Measurements from ENCODE around the gene VPS13D. TPM values are rescaled to one million over a fixed set of nuclear protein-coding genes. Genes with fewer than 3 reads are reported as not detected.

The VPS13D gene
- total RNA-seq, 6 experiments from 2014 or later = 25.9 to 36.9 (median 30.8) TPM

DNA sequence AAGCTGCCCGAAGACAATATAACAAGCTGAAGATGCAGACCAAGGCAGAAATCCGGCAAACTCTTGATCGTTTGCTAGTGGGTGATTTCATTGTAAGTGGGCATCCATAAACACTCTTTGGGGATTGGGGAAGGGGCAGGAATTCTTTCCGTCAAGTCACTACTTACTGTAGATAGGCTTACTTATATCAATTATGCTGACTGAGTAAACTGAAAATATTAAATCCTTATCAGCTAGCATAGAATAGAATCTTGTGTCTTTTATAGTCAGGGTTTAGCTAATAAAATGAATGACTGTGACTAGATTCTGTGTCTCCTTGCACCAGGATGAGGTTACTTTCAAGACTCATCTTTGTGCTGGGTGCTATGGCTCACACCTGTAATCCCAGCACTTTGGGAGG is 41.2 kb downstream of the VPS13D start:
- Histone ChIP-seq H3K36me3 (peaks cover 3 to 73% (median 31%) of the 10 kb centered on the region in 4 donors), H3K27ac (no peak overlapping the region), H3K4me1 (no peaks in the 10 kb centered on the region), H3K27me3 (no peaks in the 10 kb centered on the region), H3K9me3 (no peaks in the 10 kb centered on the region), H3K4me3 (no peak overlapping the region)
- ATAC-seq (no peak), DNase-seq (no peak)
- 97% methylated on average over 4 of the region's 4 CpGs for WGBS (ENCODE audit: insufficient coverage, low coverage, low lambda C conversion rate, missing lambda C conversion rate)
- intact Hi-C loops (cut with DNase I) = no loop called here
- TF ChIP-seq, protein P1, sequence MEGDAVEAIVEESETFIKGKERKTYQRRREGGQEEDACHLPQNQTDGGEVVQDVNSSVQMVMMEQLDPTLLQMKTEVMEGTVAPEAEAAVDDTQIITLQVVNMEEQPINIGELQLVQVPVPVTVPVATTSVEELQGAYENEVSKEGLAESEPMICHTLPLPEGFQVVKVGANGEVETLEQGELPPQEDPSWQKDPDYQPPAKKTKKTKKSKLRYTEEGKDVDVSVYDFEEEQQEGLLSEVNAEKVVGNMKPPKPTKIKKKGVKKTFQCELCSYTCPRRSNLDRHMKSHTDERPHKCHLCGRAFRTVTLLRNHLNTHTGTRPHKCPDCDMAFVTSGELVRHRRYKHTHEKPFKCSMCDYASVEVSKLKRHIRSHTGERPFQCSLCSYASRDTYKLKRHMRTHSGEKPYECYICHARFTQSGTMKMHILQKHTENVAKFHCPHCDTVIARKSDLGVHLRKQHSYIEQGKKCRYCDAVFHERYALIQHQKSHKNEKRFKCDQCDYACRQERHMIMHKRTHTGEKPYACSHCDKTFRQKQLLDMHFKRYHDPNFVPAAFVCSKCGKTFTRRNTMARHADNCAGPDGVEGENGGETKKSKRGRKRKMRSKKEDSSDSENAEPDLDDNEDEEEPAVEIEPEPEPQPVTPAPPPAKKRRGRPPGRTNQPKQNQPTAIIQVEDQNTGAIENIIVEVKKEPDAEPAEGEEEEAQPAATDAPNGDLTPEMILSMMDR (IDR thresholded peaks at IDR 0.05) = no peak
- TF ChIP-seq POLR2A (IDR thresholded peaks at IDR 0.05) = no peak

DNA sequence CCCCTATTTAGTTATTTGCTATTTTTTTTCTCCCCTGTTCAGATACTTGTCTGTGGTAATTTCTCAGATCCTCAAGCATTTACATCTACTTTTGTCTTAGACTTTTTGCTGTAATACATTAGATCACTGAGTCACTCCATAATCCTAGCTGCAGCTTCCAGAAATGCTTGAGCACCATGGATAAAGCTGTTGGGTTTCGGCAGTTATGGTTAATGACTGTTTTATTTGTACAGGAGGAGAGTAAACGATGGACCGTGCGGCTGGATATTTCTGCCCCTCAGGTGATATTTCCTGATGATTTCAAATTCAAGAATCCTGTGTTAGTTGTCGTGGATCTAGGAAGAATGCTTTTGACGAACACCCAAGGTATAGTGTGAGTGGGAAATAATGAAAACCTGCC is 42.9 kb downstream of the VPS13D start:
- DNase-seq (no peak), ATAC-seq (no peak)
- TF ChIP-seq, protein P1 (IDR thresholded peaks at IDR 0.05) = no peak
- no peak for TF ChIP-seq POLR2A (IDR thresholded peaks at IDR 0.05)
- Histone ChIP-seq H3K27ac (no peak overlapping the region), H3K9me3 (no peaks in the 10 kb centered on the region), H3K4me3 (no peak overlapping the region), H3K4me1 (no peaks in the 10 kb centered on the region), H3K36me3 (peaks cover 3 to 77% (median 36%) of the 10 kb centered on the region in 4 donors), H3K27me3 (no peaks in the 10 kb centered on the region)
- WGBS (ENCODE audit: insufficient coverage, low coverage, low lambda C conversion rate, missing lambda C conversion rate) = 70% methylated on average over 6 of the region's 6 CpGs
- intact Hi-C loops (cut with DNase I) = no loop called here

DNA sequence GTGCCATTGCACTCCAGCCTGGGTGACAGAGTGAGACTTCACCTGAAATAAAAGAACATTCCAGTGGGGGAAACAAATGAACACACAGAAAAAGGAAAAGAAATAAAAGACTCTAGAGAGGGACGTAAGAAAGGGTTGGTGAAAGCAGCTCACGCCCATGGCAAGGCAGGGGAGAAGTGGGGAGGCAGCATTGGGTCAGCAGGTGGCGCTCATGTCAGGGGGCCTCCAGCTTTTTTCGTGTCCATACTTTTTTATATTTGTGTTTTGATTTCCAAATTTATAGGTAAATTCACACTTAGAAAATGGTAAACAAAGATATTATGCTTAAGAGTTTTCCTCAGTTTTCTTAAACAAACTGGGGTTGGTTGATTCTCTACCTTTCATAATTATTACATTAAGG is 45.5 kb downstream of the VPS13D start:
- Histone ChIP-seq H3K27ac (no peak overlapping the region), H3K36me3 (peaks cover 3 to 68% (median 29%) of the 10 kb centered on the region in 4 donors), H3K4me3 (no peak overlapping the region), H3K9me3 (no peaks in the 10 kb centered on the region), H3K27me3 (no peaks in the 10 kb centered on the region), H3K4me1 (no peaks in the 10 kb centered on the region)
- DNase-seq = peak in 1 of 3 donors; percentile 47
- WGBS (ENCODE audit: insufficient coverage, low coverage, low lambda C conversion rate, missing lambda C conversion rate) = 56% methylated on average over 4 of the region's 4 CpGs
- intact Hi-C loops (cut with DNase I) = no loop called here
- TF ChIP-seq POLR2A (IDR thresholded peaks at IDR 0.05) = no peak
- TF ChIP-seq, protein P1 (IDR thresholded peaks at IDR 0.05) = peak; percentile 16 to 67 (median 58)
- peak; percentile 56 to 64 (median 61) for ATAC-seq

DNA sequence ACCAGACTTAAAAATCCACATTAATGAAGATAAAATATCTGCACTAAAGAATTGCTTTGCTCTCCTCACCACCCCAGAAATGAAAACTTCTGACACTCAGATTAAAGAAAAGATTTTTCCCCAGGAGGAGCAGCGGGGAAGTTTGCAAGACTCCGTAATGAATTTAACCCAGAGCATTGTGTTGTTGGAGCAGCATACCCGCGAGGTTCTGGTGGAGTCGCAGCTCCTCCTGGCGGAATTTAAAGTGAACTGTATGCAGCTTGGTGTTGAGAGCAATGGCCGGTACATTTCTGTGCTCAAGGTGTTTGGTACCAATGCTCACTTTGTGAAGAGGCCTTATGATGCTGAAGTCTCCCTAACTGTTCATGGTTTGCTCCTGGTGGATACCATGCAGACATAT is 46.4 kb downstream of the VPS13D start:
- H3K9me3 ChIP-seq = no peaks in the 10 kb centered on the region
- TF ChIP-seq, protein P1 (IDR thresholded peaks at IDR 0.05) = peak; percentile 22 to 37 (median 30)
- no peak for TF ChIP-seq POLR2A (IDR thresholded peaks at IDR 0.05)
- intact Hi-C loops (cut with DNase I) = no loop called here

DNA sequence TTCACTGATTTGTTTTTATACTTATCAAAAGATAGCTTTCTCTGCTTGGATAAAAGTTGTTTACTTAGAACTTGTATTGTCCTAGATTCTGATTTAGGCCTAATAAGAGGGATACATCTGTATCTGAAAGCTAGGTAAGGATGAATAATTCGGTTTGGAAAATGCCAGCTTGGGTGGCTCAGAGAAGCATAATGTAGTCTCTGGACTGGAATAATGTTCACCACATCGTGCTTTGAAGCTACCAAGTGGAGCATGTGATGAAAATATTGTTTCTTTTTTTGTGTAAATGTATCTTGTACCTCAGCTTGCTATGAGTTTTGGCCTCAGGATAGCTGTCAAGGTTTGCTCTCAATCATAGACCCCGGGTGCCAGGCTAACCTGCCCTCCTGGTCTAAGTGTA is 49.2 kb downstream of the VPS13D start:
- Histone ChIP-seq H3K4me1 (no peaks in the 10 kb centered on the region), H3K4me3 (no peak overlapping the region), H3K27ac (no peak overlapping the region), H3K9me3 (no peaks in the 10 kb centered on the region), H3K27me3 (no peaks in the 10 kb centered on the region), H3K36me3 (peaks cover 0 to 62% (median 28%) of the 10 kb centered on the region in 4 donors)
- TF ChIP-seq POLR2A (IDR thresholded peaks at IDR 0.05) = no peak
- TF ChIP-seq, protein P1 (IDR thresholded peaks at IDR 0.05) = no peak
- no peak for ATAC-seq
- 85% methylated on average over 3 of the region's 3 CpGs for WGBS (ENCODE audit: insufficient coverage, low coverage, low lambda C conversion rate, missing lambda C conversion rate)
- intact Hi-C loops (cut with DNase I) = no loop called here
- no peak for DNase-seq

More for the DNA sequence above, 46.4 kb downstream of the VPS13D start:
- Histone ChIP-seq H3K27me3 (no peaks in the 10 kb centered on the region), H3K4me1 (no peaks in the 10 kb centered on the region), H3K4me3 (no peak overlapping the region), H3K27ac (no peak overlapping the region), H3K36me3 (peaks cover 3 to 60% (median 29%) of the 10 kb centered on the region in 4 donors)
- DNase-seq = no peak
- WGBS (ENCODE audit: insufficient coverage, low coverage, low lambda C conversion rate, missing lambda C conversion rate) = 76% methylated on average over 3 of the region's 7 CpGs
- peak in 3 of 4 donors; percentile 25 to 44 (median 39) for ATAC-seq

All from right lobe of liver (tissue), 6 donors.